Activated T-helper 1 cell treated with anti-CD3 and anti-CD28 coated beads, Interleukin-12 subunit alpha, Interleukin-12 subunit beta, Interleukin-2, Interleukin-4 antibody, amounts not matched to agents 30 ng/mL and 10 ng/mL and 1 ng/mL, durations not matched to agents 14 hours and 24 hours and 36 hours (primary cell): ENCODE data around the gene EXD2. TPM values are rescaled to one million over a fixed set of nuclear protein-coding genes. Genes with fewer than 3 reads are reported as not detected.

Experiments
- DNase-seq: peaks from one replicate; pipeline ENCODE4 v3.0.0; 2021; ENCODE audit warnings: low spot score
- H3K27ac Mint-ChIP-seq: one replicate; pipeline ENCODE4 v1.8.0; 2021; ENCODE audit warnings: mild to moderate bottlenecking, mixed read lengths
- H3K27me3 Mint-ChIP-seq: one replicate; pipeline ENCODE4 v1.8.0; 2022; ENCODE audit warnings: mild to moderate bottlenecking, moderate library complexity, mixed read lengths; ENCODE audit not compliant: insufficient read depth
- H3K36me3 Mint-ChIP-seq: one replicate; pipeline ENCODE4 v1.8.0; 2021; ENCODE audit warnings: low read depth, mixed read lengths
- H3K4me1 Mint-ChIP-seq: one replicate; pipeline ENCODE4 v1.8.0; 2021; ENCODE audit warnings: low read depth, mixed read lengths
- H3K4me3 Mint-ChIP-seq: one replicate; pipeline ENCODE4 v1.8.0; 2021; ENCODE audit warnings: mild to moderate bottlenecking, moderate library complexity, mixed read lengths
- H3K9me3 Mint-ChIP-seq: one replicate; pipeline ENCODE4 v1.8.0; 2021; ENCODE audit warnings: mixed read lengths
- intact Hi-C: fragments of 100-400 bp; cut with micrococcal nuclease; formaldehyde crosslinking; loops from one replicate; pipeline ENCODE4 v1.15.1; 2024
- total RNA-seq: library from RNA; stranded (reverse); gene quantifications from 2 replicates; pipeline ENCODE4 v1.2.3, GENCODE V29; 2022

EXD2 gene
- total RNA-seq, 1 donor from 2014 or later, result 6.5 TPM

GRCh38 chr14:69291891-69292561 lies 100.7 kb downstream of the EXD2 start:
- H3K36me3 Mint-ChIP-seq, result no peaks in the 10 kb centered on the region
- H3K9me3 Mint-ChIP-seq, result no peaks in the 10 kb centered on the region
- H3K4me1 Mint-ChIP-seq, result no peaks in the 10 kb centered on the region
- H3K27ac Mint-ChIP-seq, result no peak overlapping the region
- no peak overlapping the region for H3K4me3 Mint-ChIP-seq
- no peak for DNase-seq
- intact Hi-C loops, result no loop called here
- H3K27me3 Mint-ChIP-seq, result peaks cover 16% of the 10 kb centered on the region

Other genes with a start within 250 kb of the EXD2 start
- 27.4 and 27.9 TPM in 2 replicates for gene ACTN1, start 212.2 kb upstream of the EXD2 start, total RNA-seq
- 29.7 and 32.0 TPM in 2 replicates for gene DCAF5, start 38.4 kb upstream of the EXD2 start, total RNA-seq
- gene GALNT16, start 68.7 kb downstream of the EXD2 start, total RNA-seq, result 0.02 and 0.05 TPM in 2 replicates
- 400 and 421 TPM in 2 replicates for gene ERH, start 206.8 kb downstream of the EXD2 start, total RNA-seq
- 51.6 and 53.7 TPM in 2 replicates for gene SLC39A9, start 207.2 kb downstream of the EXD2 start, total RNA-seq